Sigmoid colon (tissue), 4 donors: ENCODE data around the gene HADHA.

Experiments
- CTCF ChIP-seq, 4 experiments: fragments of 450-650 bp in 3 of 4; fragments of 200-600 bp in 1 of 4; IDR thresholded peaks; one replicate each; pipeline ENCODE4 v1.5.1; 2016 to 2019; ENCODE audit warnings: antibody characterized with exemption in 4 of 4, mild to moderate bottlenecking in 3 of 4, moderate library complexity in 2 of 4
- EP300 ChIP-seq, 4 donors: sonication (generic); formaldehyde crosslinking; IDR thresholded peaks; one replicate each; pipeline ENCODE4 v1.6.1; 2017; ENCODE audit warnings: antibody characterized with exemption in 4 of 4
- POLR2A ChIP-seq, 2 donors: fragments of 450-650 bp; IDR thresholded peaks; one replicate each; pipeline ENCODE4 v1.6.1; 2016; ENCODE audit warnings: antibody characterized with exemption in 2 of 2, mild to moderate bottlenecking in 2 of 2, moderate library complexity in 2 of 2

- TF ChIP-seq EP300 (IDR thresholded peaks at IDR 0.05) (no peak), CTCF (IDR thresholded peaks at IDR 0.05) (no peak), POLR2A (IDR thresholded peaks at IDR 0.05) (no peak)
These were observed 39.7 kb upstream of the HADHA start for GRCh38 chr2:26284132-26284531.
